GM12878 (cell line): ENCODE measurements around the gene ZNF3.

Experiments
- CHD4 ChIP-seq: fragments of 200-600 bp; sonication (generic); IDR thresholded peaks from 2 replicates; pipeline ENCODE4 v1.6.1; 2016; ENCODE audit warnings: mild to moderate bottlenecking
- CTCF ChIP-seq, 3 experiments: IDR thresholded peaks in 2 of 3; conservative IDR thresholded peaks in 1 of 3; 2 replicates each; pipeline ENCODE4 v1.5.1; 2011; ENCODE audit warnings: low read depth in 3 of 3, low read length in 3 of 3, mild to moderate bottlenecking in 3 of 3, control low read depth in 2 of 3, moderate library complexity in 2 of 3, inconsistent platforms in 1 of 3, mixed read lengths in 1 of 3; ENCODE audit not compliant: control insufficient read depth in 2 of 3, insufficient read depth in 1 of 3; ENCODE audit errors: extremely low read depth in 1 of 3
- HDAC2 ChIP-seq: fragments of 200-600 bp; sonication (generic); IDR thresholded peaks from 2 replicates; pipeline ENCODE4 v1.6.1; 2017
- JUND ChIP-seq: IDR thresholded peaks from 2 replicates; pipeline ENCODE4 v1.6.1; 2012; ENCODE audit warnings: low read depth, mild to moderate bottlenecking, low read length, improper control_type of control experiment, moderate library complexity
- MAX ChIP-seq: IDR thresholded peaks from 2 replicates; pipeline ENCODE4 v1.6.1; 2012; ENCODE audit warnings: low read depth, low read length, improper control_type of control experiment
- MTA3 ChIP-seq: IDR thresholded peaks from 2 replicates; pipeline ENCODE4 v1.6.1; 2012; ENCODE audit warnings: low read length, inconsistent platforms, borderline replicate concordance
- NFYB ChIP-seq: IDR thresholded peaks from 2 replicates; pipeline ENCODE4 v1.6.1; 2011; ENCODE audit warnings: low read depth, mild to moderate bottlenecking, low read length, improper control_type of control experiment, moderate library complexity; ENCODE audit not compliant: insufficient read depth
- NR2F1 ChIP-seq: fragments of 450-650 bp; conservative IDR thresholded peaks from 2 replicates; pipeline ENCODE4 v1.6.1; 2017; ENCODE audit warnings: mild to moderate bottlenecking
- POLR2A ChIP-seq: IDR thresholded peaks from 2 replicates; pipeline ENCODE4 v1.6.1; 2011; ENCODE audit warnings: low read depth, mild to moderate bottlenecking, low read length
- SIN3A ChIP-seq: IDR thresholded peaks from 2 replicates; pipeline ENCODE4 v1.6.1; 2012; ENCODE audit warnings: low read depth, low read length, improper control_type of control experiment
- ZNF592 ChIP-seq: fragments of 450-650 bp; IDR thresholded peaks from 2 replicates; pipeline ENCODE4 v1.6.1; 2017; ENCODE audit warnings: mild to moderate bottlenecking, moderate library complexity

DNA sequence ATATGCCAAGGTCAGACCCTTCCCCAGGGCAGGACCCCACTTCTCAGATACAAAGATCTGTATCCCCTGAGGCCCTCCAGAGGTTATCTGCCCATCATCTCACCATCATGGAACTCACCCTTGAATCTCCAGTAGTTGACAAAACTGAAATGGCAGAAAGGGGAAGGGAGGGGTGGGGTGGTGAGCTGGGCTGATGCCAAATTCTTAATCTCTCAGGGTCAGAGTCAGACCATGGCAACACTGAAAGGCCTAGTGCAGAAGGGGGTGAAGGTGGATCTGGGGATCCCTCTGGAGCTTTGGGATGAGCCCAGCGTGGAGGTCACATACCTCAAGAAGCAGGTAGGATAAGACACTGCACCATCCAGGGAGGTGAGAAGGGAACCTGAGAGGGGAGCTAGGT is 41.0 kb upstream of the ZNF3 start:
- TF ChIP-seq JUND (no peak), NFYB (no peak), HDAC2 (no peak), NR2F1 (no peak), MTA3 (no peak), POLR2A (no peak), CHD4 (no peak), MAX (no peak), CTCF (IDR thresholded peaks at IDR 0.05 in 2 of 3, conservative IDR thresholded peaks at IDR 0.05 in 1 of 3; ENCODE audit: control insufficient read depth in 2 of 3, extremely low read depth in 1 of 3, insufficient read depth in 1 of 3, low read depth in 3 of 3, low read length in 3 of 3) (no peak), ZNF592 (no peak), SIN3A (no peak)
